ENCODE results near the gene EDIL3.

- TF ChIP-seq POLR2AphosphoS5 (IDR thresholded peaks at IDR 0.05; ENCODE audit: low read depth, low read length), result no peak
- TF ChIP-seq REST (IDR thresholded peaks at IDR 0.05; ENCODE audit: insufficient read depth in 1 of 2, low read depth in 2 of 2, low read length in 2 of 2), result no peak
- no peak for TF ChIP-seq TAF1 (IDR thresholded peaks at IDR 0.05; ENCODE audit: borderline replicate concordance, insufficient read depth, low read length)
- no peak for TF ChIP-seq SIN3A (IDR thresholded peaks at IDR 0.05; ENCODE audit: borderline replicate concordance, insufficient read depth, low read length)
- no peak for TF ChIP-seq FOXP2 (optimal IDR thresholded peaks at IDR 0.05; ENCODE audit: borderline replicate concordance, extremely low read depth, extremely low read length, insufficient read depth)
Measured at GRCh38 chr5:83955916-83956315, 428.8 kb downstream of the EDIL3 start.

Measured in PFSK-1 (cell line).